ENCODE data around the gene MAP2K1. TPM values are rescaled to one million over a fixed set of nuclear protein-coding genes. Genes with fewer than 3 reads are reported as not detected.
"Not testable (repeated sequence)": the region's sequence is repeated elsewhere in the genome, so short reads cannot be mapped to it uniquely, and the experiment has no call there.

The MAP2K1 gene
- total and polyA plus RNA-seq, 4 donors, result 14.3 to 30.2 (median 24.4) TPM

- TF ChIP-seq REST (IDR thresholded peaks at IDR 0.05), result no peak
- no peak for TF ChIP-seq JUND (IDR thresholded peaks at IDR 0.05)
Measured at GRCh38 chr15:66459818-66460615, 73.3 kb downstream of the MAP2K1 start (continued).

GRCh38 chr15:66461294-66461693, 74.6 kb downstream of the MAP2K1 start:
- H3K9me3 ChIP-seq (ENCODE audit: control insufficient read depth in 4 of 4, low read length in 3 of 4); H3K27me3 ChIP-seq (ENCODE audit: control insufficient read depth in 4 of 4, insufficient read depth in 4 of 4, low read length in 3 of 4); H3K27ac ChIP-seq (ENCODE audit: low read depth in 1 of 2, low read length in 2 of 2); H3K4me1 ChIP-seq (ENCODE audit: control insufficient read depth in 4 of 4, insufficient read depth in 4 of 4, low read length in 3 of 4); H3K9ac ChIP-seq (ENCODE audit: low read depth in 1 of 2, low read length in 2 of 2); H3K4me3 ChIP-seq (ENCODE audit: low read depth in 1 of 3, low read length in 3 of 3); H3K36me3 ChIP-seq (ENCODE audit: control insufficient read depth in 4 of 4, insufficient read depth in 3 of 4, low read depth in 1 of 4, low read length in 3 of 4); DNase-seq (ENCODE audit: low spot score): not testable (repeated sequence)
- WGBS, result 98% methylated on average over 6 of the region's 6 CpGs

- no peak overlapping the region for H3K27ac ChIP-seq (ENCODE audit: low read depth in 1 of 2, low read length in 2 of 2)
- peaks cover 0 to 3% (median under 1%) of the 10 kb centered on the region in 4 donors for H3K36me3 ChIP-seq (ENCODE audit: control insufficient read depth in 4 of 4, insufficient read depth in 3 of 4, low read depth in 1 of 4, low read length in 3 of 4)
- no peaks in the 10 kb centered on the region for H3K9me3 ChIP-seq (ENCODE audit: control insufficient read depth in 4 of 4, low read length in 3 of 4)
- no peak for DNase-seq (ENCODE audit: low spot score)
- H3K4me3 ChIP-seq (ENCODE audit: low read depth in 1 of 3, low read length in 3 of 3), result no peak overlapping the region
- TF ChIP-seq CTCF (IDR thresholded peaks at IDR 0.05; ENCODE audit: low read depth, low read length, missing input control), result no peak
- no peak for TF ChIP-seq RAD21 (IDR thresholded peaks at IDR 0.05)
- no peak for TF ChIP-seq HNF4G (IDR thresholded peaks at IDR 0.05)
- no peak overlapping the region for H3K9ac ChIP-seq (ENCODE audit: low read depth in 1 of 2, low read length in 2 of 2)
- WGBS, result 97% methylated on average over 2 of the region's 2 CpGs
- no peaks in the 10 kb centered on the region for H3K27me3 ChIP-seq (ENCODE audit: control insufficient read depth in 4 of 4, insufficient read depth in 4 of 4, low read length in 3 of 4)
- peaks cover under 1 to 10% (median 3%) of the 10 kb centered on the region in 4 donors for H3K4me1 ChIP-seq (ENCODE audit: control insufficient read depth in 4 of 4, insufficient read depth in 4 of 4, low read length in 3 of 4)
Measured at GRCh38 chr15:66461917-66462316, 75.2 kb downstream of the MAP2K1 start.

- Histone ChIP-seq H3K9me3 (ENCODE audit: control insufficient read depth in 4 of 4, low read length in 3 of 4) (no peaks in the 10 kb centered on the region), H3K27ac (ENCODE audit: low read depth in 1 of 2, low read length in 2 of 2) (no peak overlapping the region), H3K9ac (ENCODE audit: low read depth in 1 of 2, low read length in 2 of 2) (no peak overlapping the region), H3K27me3 (ENCODE audit: control insufficient read depth in 4 of 4, insufficient read depth in 4 of 4, low read length in 3 of 4) (no peaks in the 10 kb centered on the region), H3K4me1 (ENCODE audit: control insufficient read depth in 4 of 4, insufficient read depth in 4 of 4, low read length in 3 of 4) (peaks cover 1 to 16% (median 8%) of the 10 kb centered on the region in 4 donors), H3K4me3 (ENCODE audit: low read depth in 1 of 3, low read length in 3 of 3) (no peak overlapping the region), H3K36me3 (ENCODE audit: control insufficient read depth in 4 of 4, insufficient read depth in 3 of 4, low read depth in 1 of 4, low read length in 3 of 4) (peaks cover 0 to 3% (median under 1%) of the 10 kb centered on the region in 4 donors)
- DNase-seq (ENCODE audit: low spot score), result no peak
- 94% methylated on average over 4 of the region's 4 CpGs for WGBS
- no peak for TF ChIP-seq YY1 (IDR thresholded peaks at IDR 0.05)
- TF ChIP-seq ATF3 (IDR thresholded peaks at IDR 0.05), result no peak
- no peak for TF ChIP-seq GABPA (IDR thresholded peaks at IDR 0.05 in 1 of 2, conservative IDR thresholded peaks at IDR 0.05 in 1 of 2)
- no peak for TF ChIP-seq FOXA1 (IDR thresholded peaks at IDR 0.05)
- no peak for TF ChIP-seq RAD21 (IDR thresholded peaks at IDR 0.05)
- no peak for TF ChIP-seq REST (IDR thresholded peaks at IDR 0.05)
- TF ChIP-seq HNF4G (IDR thresholded peaks at IDR 0.05), result no peak
- TF ChIP-seq ZBTB33 (IDR thresholded peaks at IDR 0.05), result no peak
Measured at GRCh38 chr15:66462627-66463026, 75.9 kb downstream of the MAP2K1 start.

Data from liver (tissue), 9 donors.